SK-N-DZ (cell line): Measurements from ENCODE around the gene DPF3.

Experiments
- small RNA-seq, 2 experiments: library from RNA; depleted of rRNA; stranded (forward); fragments of <200 nt; gene quantifications; one replicate each; pipeline ENCODE3, GENCODE V24; 2014

DPF3 gene

Small RNA genes within 50 kb of the gene (small RNA-seq; reads per million reads assigned to genes)
- gene RF00019: 0 reads per million in 2 experiments
